Hematopoietic multipotent progenitor cell treated with erythropoietin and hydrocortisone succinate and interleukin-3 and kit ligand, for 17 days (in vitro differentiated cells): ENCODE results near the gene SH3BGRL2.
"Not testable (repeated sequence)": the region's sequence is repeated elsewhere in the genome, so short reads cannot be mapped to it uniquely, and the experiment has no call there.

ENCODE experiments used
- DNase-seq: peaks from one replicate; pipeline ENCODE4 v3.0.0-alpha.2; 2015; ENCODE audit warnings: low spot score

SH3BGRL2 gene

GRCh38 chr6:79745282-79745681, 114.2 kb downstream of the SH3BGRL2 start:
- not testable (repeated sequence) for DNase-seq

- not testable (repeated sequence) for DNase-seq
Measured at GRCh38 chr6:79746325-79746724, 115.2 kb downstream of the SH3BGRL2 start.

- DNase-seq, result no peak
Measured at GRCh38 chr6:79750806-79751205, 119.7 kb downstream of the SH3BGRL2 start.
